Thymus (tissue), 11 donors: ENCODE results near the gene ATP6V1B1. TPM values are rescaled to one million over a fixed set of nuclear protein-coding genes. Genes with fewer than 3 reads are reported as not detected.
A peak's percentile ranks its signal among the peaks of the same experiment; 100 is the strongest.

Source experiments
- DNase-seq, 9 donors: peaks; one replicate each; pipeline ENCODE4 v3.0.0-alpha.2; 2013; ENCODE audit warnings: low spot score in 9 of 9, low read depth in 6 of 9, missing footprints in 1 of 9
- H3K27ac ChIP-seq, 2 donors: one replicate each; pipeline ENCODE4 v1.5.1; 2013; ENCODE audit warnings: control low read depth in 1 of 2, low read depth in 1 of 2, low read length in 1 of 2, mild to moderate bottlenecking in 1 of 2, moderate library complexity in 1 of 2
- H3K27me3 ChIP-seq, 2 donors: one replicate each; pipeline ENCODE4 v1.5.1; 2013; ENCODE audit warnings: low read length in 1 of 2; ENCODE audit not compliant: control insufficient read depth in 2 of 2, insufficient read depth in 1 of 2
- H3K36me3 ChIP-seq, 2 donors: one replicate each; pipeline ENCODE4 v1.5.1; 2013; ENCODE audit warnings: low read length in 1 of 2, mild to moderate bottlenecking in 1 of 2, moderate library complexity in 1 of 2; ENCODE audit not compliant: control insufficient read depth in 2 of 2, insufficient read depth in 2 of 2
- H3K4me1 ChIP-seq, 2 donors: one replicate each; pipeline ENCODE4 v1.5.1; 2013; ENCODE audit warnings: low read length in 2 of 2; ENCODE audit not compliant: control insufficient read depth in 2 of 2, insufficient read depth in 2 of 2
- H3K4me3 ChIP-seq, 2 donors: one replicate each; pipeline ENCODE4 v1.5.1; 2013; ENCODE audit warnings: low read length in 2 of 2, control low read depth in 1 of 2, mild to moderate bottlenecking in 1 of 2
- H3K9me3 ChIP-seq, 2 donors: one replicate each; pipeline ENCODE4 v1.5.1; 2013; ENCODE audit warnings: low read length in 1 of 2, mild to moderate bottlenecking in 1 of 2; ENCODE audit not compliant: control insufficient read depth in 2 of 2, insufficient read depth in 1 of 2
- WGBS: extraction: QIAGEN DNeasy Blood & Tissue Kit; methylation state at CpG from one replicate; pipeline ENCODE4 v1.1.7; 2013; 5-methylcytosine and 5-hydroxymethylcytosine counted together
- polyA plus RNA-seq: library from polyadenylated mRNA; stranded (reverse); fragments of 200-250 nt; gene quantifications from one replicate; pipeline ENCODE4 v1.2.3, GENCODE V29; 2013
- total RNA-seq: library from RNA; stranded (reverse); fragments of 120-200 nt; gene quantifications from one replicate; pipeline ENCODE4 v1.2.4, GENCODE V29; 2013
- donor health status: healthy.

ATP6V1B1 gene
- total and polyA plus RNA-seq, 2 donors, result 0.19 to 1.4 TPM

GRCh38 chr2:70960833-70961647 is 25.3 kb downstream of the ATP6V1B1 start:
- Histone ChIP-seq H3K4me1 (peaks cover 7 to 11% of the 10 kb centered on the region in 2 donors), H3K4me3 (no peak overlapping the region), H3K27ac (no peak overlapping the region), H3K36me3 (no peaks in the 10 kb centered on the region), H3K9me3 (peaks cover 0 to 4% of the 10 kb centered on the region in 2 donors), H3K27me3 (peaks cover 3 to 53% of the 10 kb centered on the region in 2 donors)
- WGBS, result 92% methylated on average over 14 of the region's 14 CpGs
- no peak for DNase-seq

- H3K36me3 ChIP-seq, result no peaks in the 10 kb centered on the region
- no peak overlapping the region for H3K4me3 ChIP-seq
- peaks cover 7 to 11% of the 10 kb centered on the region in 2 donors for H3K4me1 ChIP-seq
- WGBS, result 90% methylated on average over 4 of the region's 4 CpGs
- peaks cover 0 to 4% of the 10 kb centered on the region in 2 donors for H3K9me3 ChIP-seq
- H3K27ac ChIP-seq, result no peak overlapping the region
- H3K27me3 ChIP-seq, result peaks cover 3 to 55% of the 10 kb centered on the region in 2 donors
- DNase-seq, result no peak
These were observed 25.9 kb downstream of the ATP6V1B1 start for GRCh38 chr2:70961648-70961994.

GRCh38 chr2:70962211-70962884 is 26.6 kb downstream of the ATP6V1B1 start:
- Histone ChIP-seq H3K27me3 (peaks cover 5 to 60% of the 10 kb centered on the region in 2 donors), H3K27ac (no peak overlapping the region)
- DNase-seq, result no peak

GRCh38 chr2:70962885-70963878 is 27.5 kb downstream of the ATP6V1B1 start:
- WGBS, result 79% methylated on average over 18 of the region's 18 CpGs
- Histone ChIP-seq H3K36me3 (no peaks in the 10 kb centered on the region), H3K4me3 (no peak overlapping the region), H3K4me1 (peaks cover 7 to 10% of the 10 kb centered on the region in 2 donors), H3K27ac (no peak overlapping the region), H3K27me3 (peaks cover 5 to 58% of the 10 kb centered on the region in 2 donors), H3K9me3 (peaks cover 0 to 4% of the 10 kb centered on the region in 2 donors)
- DNase-seq, result no peak

More at GRCh38 chr2:70962211-70962884, 26.6 kb downstream of the ATP6V1B1 start:
- 90% methylated on average over 12 of the region's 12 CpGs for WGBS
- Histone ChIP-seq H3K9me3 (peaks cover 0 to 4% of the 10 kb centered on the region in 2 donors), H3K4me3 (no peak overlapping the region), H3K4me1 (peaks cover 7 to 11% of the 10 kb centered on the region in 2 donors), H3K36me3 (no peaks in the 10 kb centered on the region)

- no peaks in the 10 kb centered on the region for H3K36me3 ChIP-seq
- H3K27me3 ChIP-seq, result peaks cover 5 to 58% of the 10 kb centered on the region in 2 donors
- no peak overlapping the region for H3K27ac ChIP-seq
- peaks cover 0 to 4% of the 10 kb centered on the region in 2 donors for H3K9me3 ChIP-seq
- no peak for DNase-seq
- H3K4me1 ChIP-seq, result peaks cover 7% of the 10 kb centered on the region in 2 donors
- no peak overlapping the region for H3K4me3 ChIP-seq
- 72% methylated on average over 4 of the region's 4 CpGs for WGBS
These were observed 28.4 kb downstream of the ATP6V1B1 start for GRCh38 chr2:70964133-70964532.

- H3K4me1 ChIP-seq, result peaks cover 7% of the 10 kb centered on the region in 2 donors
- no peaks in the 10 kb centered on the region for H3K36me3 ChIP-seq
- DNase-seq, result peak in 7 of 9 donors; percentile 20 to 77 (median 65)
- WGBS, result 7% methylated on average over 59 of the region's 59 CpGs
- H3K27ac ChIP-seq, result no peak overlapping the region
- peaks cover 5 to 58% of the 10 kb centered on the region in 2 donors for H3K27me3 ChIP-seq
- peak overlapping the region; percentile 6 to 42 for H3K4me3 ChIP-seq
- peaks cover 0 to 4% of the 10 kb centered on the region in 2 donors for H3K9me3 ChIP-seq
These were observed 29.1 kb downstream of the ATP6V1B1 start for GRCh38 chr2:70964596-70965386.

- H3K4me1 ChIP-seq, result peaks cover 7% of the 10 kb centered on the region in 2 donors
- peaks cover 5 to 58% of the 10 kb centered on the region in 2 donors for H3K27me3 ChIP-seq
- H3K36me3 ChIP-seq, result no peaks in the 10 kb centered on the region
- H3K27ac ChIP-seq, result no peak overlapping the region
- peaks cover 0 to 4% of the 10 kb centered on the region in 2 donors for H3K9me3 ChIP-seq
- DNase-seq, result no peak
- WGBS, result 75% methylated on average over 14 of the region's 14 CpGs
- H3K4me3 ChIP-seq, result no peak overlapping the region
These were observed 29.8 kb downstream of the ATP6V1B1 start for GRCh38 chr2:70965506-70965905.

GRCh38 chr2:70966681-70967080 is 31.0 kb downstream of the ATP6V1B1 start:
- Histone ChIP-seq H3K4me1 (peaks cover 7% of the 10 kb centered on the region in 2 donors), H3K4me3 (no peak overlapping the region), H3K36me3 (no peaks in the 10 kb centered on the region), H3K27ac (no peak overlapping the region), H3K27me3 (peaks cover 5 to 55% of the 10 kb centered on the region in 2 donors), H3K9me3 (peaks cover 0 to 4% of the 10 kb centered on the region in 2 donors)
- 76% methylated on average over 4 of the region's 4 CpGs for WGBS
- DNase-seq, result no peak
